Activated naive CD8-positive, alpha-beta T cell treated with anti-CD3 and anti-CD28 coated beads, Interleukin-2, amount 50 U/mL, for 24 hours (primary cell): ENCODE results near the gene CACNA1C.

ENCODE experiments used
- ATAC-seq: fragments of 150-1000 bp; cut with Tn5 transposase; one replicate; pipeline ENCODE4 v1.10.0; 2021
- DNase-seq: peaks from one replicate; pipeline ENCODE4 v3.0.0; 2021
- H3K27ac Mint-ChIP-seq: one replicate; pipeline ENCODE4 v1.8.0; 2021; ENCODE audit warnings: mild to moderate bottlenecking, mixed read lengths
- H3K27me3 Mint-ChIP-seq: one replicate; pipeline ENCODE4 v1.8.0; 2021; ENCODE audit warnings: mixed read lengths
- H3K36me3 Mint-ChIP-seq: one replicate; pipeline ENCODE4 v1.8.0; 2021; ENCODE audit warnings: low read depth, mixed read lengths
- H3K4me1 Mint-ChIP-seq: one replicate; pipeline ENCODE4 v1.8.0; 2021; ENCODE audit warnings: mixed read lengths
- H3K4me3 Mint-ChIP-seq: one replicate; pipeline ENCODE4 v1.8.0; 2021; ENCODE audit warnings: mild to moderate bottlenecking, moderate library complexity, mixed read lengths
- H3K9me3 Mint-ChIP-seq: one replicate; pipeline ENCODE4 v1.8.0; 2021; ENCODE audit warnings: mixed read lengths

Gene CACNA1C

GRCh38 chr12:2653461-2653965 lies 600.7 kb downstream of the CACNA1C start:
- H3K4me3 Mint-ChIP-seq, result no peak overlapping the region
- ATAC-seq, result no peak
- no peaks in the 10 kb centered on the region for H3K4me1 Mint-ChIP-seq
- peaks cover 8% of the 10 kb centered on the region for H3K9me3 Mint-ChIP-seq
- H3K27ac Mint-ChIP-seq, result no peak overlapping the region
- H3K27me3 Mint-ChIP-seq, result peaks cover 6% of the 10 kb centered on the region
- DNase-seq, result no peak
- H3K36me3 Mint-ChIP-seq, result no peaks in the 10 kb centered on the region

- DNase-seq (no peak), ATAC-seq (no peak)
- Mint-ChIP-seq H3K4me1 (no peaks in the 10 kb centered on the region), H3K9me3 (peaks cover 8% of the 10 kb centered on the region), H3K36me3 (no peaks in the 10 kb centered on the region), H3K27me3 (peaks cover 4% of the 10 kb centered on the region), H3K4me3 (no peak overlapping the region), H3K27ac (no peak overlapping the region)
Measured at GRCh38 chr12:2654311-2654710, 601.5 kb downstream of the CACNA1C start.

DNA sequence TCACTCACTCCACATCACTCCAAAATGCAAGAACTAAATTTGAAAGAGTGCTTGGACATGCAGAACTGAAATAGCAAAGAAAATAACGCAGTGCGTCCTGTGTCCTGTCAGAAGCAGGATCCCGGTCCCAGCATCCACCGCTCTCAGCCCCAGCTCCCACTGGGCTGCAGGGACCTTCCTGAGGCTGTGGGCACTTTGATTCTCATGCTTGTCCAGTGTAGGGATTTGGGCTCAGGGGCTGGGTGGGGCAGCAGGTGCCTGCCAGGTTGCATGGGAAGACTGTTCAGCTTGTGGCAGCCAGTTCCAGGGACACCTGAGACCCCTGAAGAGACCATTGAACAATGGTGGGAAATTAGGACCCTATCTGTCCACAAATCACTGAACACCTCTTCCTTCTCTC lies 602.0 kb downstream of the CACNA1C start:
- Mint-ChIP-seq H3K27me3 (peaks cover under 1% of the 10 kb centered on the region), H3K9me3 (peaks cover 8% of the 10 kb centered on the region), H3K4me3 (no peak overlapping the region), H3K4me1 (no peaks in the 10 kb centered on the region), H3K36me3 (no peaks in the 10 kb centered on the region), H3K27ac (no peak overlapping the region)
- ATAC-seq (no peak), DNase-seq (no peak)

DNA sequence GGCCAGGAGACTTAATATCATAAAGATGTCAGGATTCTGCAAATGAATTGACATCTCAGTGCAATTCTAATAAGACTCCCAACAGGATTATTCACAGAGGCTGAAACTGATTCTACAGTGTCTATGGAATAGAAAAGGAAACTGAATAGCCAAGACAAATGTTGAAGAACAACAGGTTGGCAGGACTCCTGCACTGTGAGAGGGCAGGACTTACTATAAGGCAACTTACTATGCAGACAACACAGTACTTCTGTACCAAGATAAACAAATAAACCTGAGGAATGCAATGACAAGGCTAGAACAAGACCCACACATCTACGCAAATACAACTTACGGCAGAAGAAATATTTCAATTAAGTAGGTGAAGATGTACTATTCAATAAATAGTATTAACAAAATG lies 609.7 kb downstream of the CACNA1C start:
- Mint-ChIP-seq H3K27ac (no peak overlapping the region), H3K9me3 (peaks cover 8% of the 10 kb centered on the region), H3K4me3 (no peak overlapping the region), H3K27me3 (no peaks in the 10 kb centered on the region), H3K36me3 (no peaks in the 10 kb centered on the region), H3K4me1 (no peaks in the 10 kb centered on the region)
- DNase-seq, result no peak
- ATAC-seq, result no peak

DNA sequence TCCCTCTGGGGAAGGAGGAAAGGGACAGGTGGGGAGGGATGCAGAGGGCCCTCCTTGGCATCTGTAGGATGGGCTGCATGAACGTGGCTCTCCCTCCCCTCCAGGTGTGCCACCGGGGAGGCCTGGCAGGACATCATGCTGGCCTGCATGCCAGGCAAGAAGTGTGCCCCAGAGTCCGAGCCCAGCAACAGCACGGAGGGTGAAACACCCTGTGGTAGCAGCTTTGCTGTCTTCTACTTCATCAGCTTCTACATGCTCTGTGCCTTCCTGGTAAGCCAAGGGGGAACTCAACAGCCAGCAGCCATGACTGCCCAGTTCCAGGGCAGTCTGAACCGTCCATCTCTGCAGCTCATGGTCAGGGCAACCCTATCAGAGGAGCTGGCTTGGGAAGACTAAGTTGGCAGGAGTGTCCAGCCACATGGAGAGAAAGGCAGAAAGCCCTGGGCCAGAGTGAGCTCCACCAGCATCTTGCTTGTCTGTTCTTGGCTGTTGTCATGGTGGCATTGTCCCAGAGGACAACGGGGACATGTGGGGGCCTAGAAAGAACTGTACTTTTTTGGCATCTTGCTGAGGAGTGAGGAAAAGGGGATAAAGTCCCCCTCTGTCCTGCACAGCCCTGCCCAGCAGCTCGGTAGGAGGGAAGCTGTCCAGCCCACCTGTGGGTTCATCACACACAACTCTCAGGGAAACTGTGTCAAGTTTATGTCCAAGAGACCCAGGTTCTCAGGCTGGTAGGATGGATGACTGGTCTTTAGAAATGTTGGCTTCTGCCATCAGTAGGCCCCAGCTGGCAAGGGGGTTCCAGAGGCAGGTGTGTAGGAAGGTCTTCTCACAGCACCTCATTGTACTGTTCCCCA lies 612.2 kb downstream of the CACNA1C start:
- Mint-ChIP-seq H3K4me3 (no peak overlapping the region), H3K27me3 (no peaks in the 10 kb centered on the region), H3K4me1 (no peaks in the 10 kb centered on the region), H3K9me3 (no peaks in the 10 kb centered on the region), H3K27ac (no peak overlapping the region), H3K36me3 (no peaks in the 10 kb centered on the region)
- no peak for ATAC-seq
- no peak for DNase-seq

GRCh38 chr12:2666411-2666810 lies 613.6 kb downstream of the CACNA1C start:
- H3K27ac Mint-ChIP-seq, result no peak overlapping the region
- DNase-seq (no peak), ATAC-seq (peak; percentile 63)
- no peaks in the 10 kb centered on the region for H3K4me1 Mint-ChIP-seq
- H3K27me3 Mint-ChIP-seq, result no peaks in the 10 kb centered on the region
- no peak overlapping the region for H3K4me3 Mint-ChIP-seq
- H3K9me3 Mint-ChIP-seq, result no peaks in the 10 kb centered on the region
- peaks cover 2% of the 10 kb centered on the region for H3K36me3 Mint-ChIP-seq

DNA sequence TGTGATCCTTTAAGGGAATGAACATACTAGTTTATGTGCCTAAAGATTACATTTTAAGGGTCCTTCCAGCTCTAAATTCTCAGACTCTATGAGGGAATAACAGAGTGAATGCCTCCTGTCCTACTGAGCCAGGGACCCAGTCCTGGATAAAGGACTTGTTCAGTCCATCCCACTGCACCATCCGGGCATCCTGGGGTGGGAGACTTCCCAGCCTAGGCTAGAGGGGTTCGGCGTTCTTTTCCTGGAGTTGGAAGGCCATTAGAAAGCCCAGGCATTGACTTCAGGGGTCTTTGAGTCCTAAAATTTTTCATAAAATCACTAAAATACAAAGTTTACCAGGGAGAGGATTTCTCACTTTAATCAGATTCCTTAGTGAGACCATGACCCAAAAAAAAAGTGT lies 614.1 kb downstream of the CACNA1C start:
- Mint-ChIP-seq H3K4me3 (no peak overlapping the region), H3K27me3 (no peaks in the 10 kb centered on the region), H3K4me1 (no peaks in the 10 kb centered on the region), H3K36me3 (peaks cover 2% of the 10 kb centered on the region), H3K27ac (no peak overlapping the region), H3K9me3 (no peaks in the 10 kb centered on the region)
- DNase-seq (no peak), ATAC-seq (no peak)

- Mint-ChIP-seq H3K27me3 (no peaks in the 10 kb centered on the region), H3K27ac (no peak overlapping the region), H3K36me3 (peaks cover 2% of the 10 kb centered on the region), H3K9me3 (no peaks in the 10 kb centered on the region), H3K4me3 (no peak overlapping the region), H3K4me1 (no peaks in the 10 kb centered on the region)
- ATAC-seq (no peak), DNase-seq (no peak)
Measured at GRCh38 chr12:2667716-2668440, 615.1 kb downstream of the CACNA1C start.

GRCh38 chr12:2668816-2669215 lies 616.0 kb downstream of the CACNA1C start:
- peaks cover 2% of the 10 kb centered on the region for H3K36me3 Mint-ChIP-seq
- no peak for DNase-seq
- ATAC-seq, result no peak
- H3K9me3 Mint-ChIP-seq, result no peaks in the 10 kb centered on the region
- H3K27ac Mint-ChIP-seq, result no peak overlapping the region
- no peaks in the 10 kb centered on the region for H3K27me3 Mint-ChIP-seq
- no peaks in the 10 kb centered on the region for H3K4me1 Mint-ChIP-seq
- H3K4me3 Mint-ChIP-seq, result no peak overlapping the region

- Mint-ChIP-seq H3K4me1 (no peaks in the 10 kb centered on the region), H3K36me3 (peaks cover 2% of the 10 kb centered on the region), H3K27me3 (no peaks in the 10 kb centered on the region), H3K9me3 (no peaks in the 10 kb centered on the region), H3K4me3 (no peak overlapping the region), H3K27ac (no peak overlapping the region)
- ATAC-seq, result no peak
- DNase-seq, result no peak
Measured at GRCh38 chr12:2669560-2669959, 616.8 kb downstream of the CACNA1C start.

DNA sequence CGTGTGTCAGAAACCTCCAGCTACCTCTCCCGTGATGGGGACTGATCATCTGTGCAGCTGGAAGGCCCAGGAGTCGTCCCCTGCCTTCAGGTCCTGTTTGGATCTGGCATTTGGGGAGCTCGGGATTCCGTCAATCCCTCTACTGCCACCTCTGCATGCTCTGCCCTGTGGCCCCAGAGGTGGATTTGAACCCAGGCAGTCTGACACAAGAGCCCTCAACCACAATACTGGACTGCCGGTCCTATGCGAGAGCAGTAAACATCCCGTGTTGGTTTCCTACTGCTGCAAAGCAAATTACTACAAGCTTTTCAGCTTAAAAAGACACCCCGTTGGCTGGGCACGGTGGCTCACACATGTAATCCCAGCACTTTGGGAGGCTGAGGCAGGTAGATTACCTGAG lies 620.1 kb downstream of the CACNA1C start:
- Mint-ChIP-seq H3K4me3 (no peak overlapping the region), H3K27me3 (no peaks in the 10 kb centered on the region), H3K4me1 (no peaks in the 10 kb centered on the region), H3K27ac (no peak overlapping the region), H3K9me3 (no peaks in the 10 kb centered on the region), H3K36me3 (peaks cover 2% of the 10 kb centered on the region)
- no peak for DNase-seq
- ATAC-seq, result no peak

DNA sequence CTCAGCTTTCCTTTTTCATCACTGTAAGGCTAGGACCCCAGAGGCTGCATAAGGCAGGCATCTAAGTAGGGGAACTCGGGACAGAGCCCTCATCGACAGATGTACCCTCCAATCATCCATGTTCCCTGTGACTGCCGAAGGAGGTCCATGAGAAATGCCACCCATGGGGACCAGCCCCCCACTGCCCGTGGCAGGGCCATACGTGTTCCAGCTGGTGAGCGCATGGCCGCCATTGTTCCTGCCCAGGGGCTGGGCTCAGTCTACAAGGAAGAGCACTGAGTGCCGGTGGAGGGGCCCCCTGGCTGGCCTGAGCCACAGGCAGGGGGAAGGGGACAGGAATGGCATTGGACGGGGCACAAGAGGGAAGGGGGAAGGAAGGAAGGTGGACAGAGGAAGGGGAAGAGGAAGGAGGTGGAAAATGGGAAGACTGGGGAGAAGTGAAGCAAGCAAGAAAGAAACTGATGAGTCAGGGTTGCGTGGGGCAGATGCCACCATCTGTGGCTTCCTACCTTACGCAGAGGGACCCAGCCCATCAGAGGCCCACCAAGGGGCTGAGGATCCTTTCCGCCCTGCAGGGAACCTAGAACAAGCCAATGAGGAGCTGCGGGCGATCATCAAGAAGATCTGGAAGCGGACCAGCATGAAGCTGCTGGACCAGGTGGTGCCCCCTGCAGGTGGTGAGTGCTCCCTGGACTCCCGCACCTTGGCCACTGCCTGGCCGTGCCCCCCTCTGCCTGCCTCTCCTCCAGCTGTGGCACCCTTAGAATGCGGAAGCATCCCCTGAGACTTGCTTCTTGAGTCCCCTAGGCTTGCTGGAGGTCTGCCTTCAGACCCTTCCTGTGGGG lies 621.4 kb downstream of the CACNA1C start:
- H3K27ac Mint-ChIP-seq, result no peak overlapping the region
- DNase-seq, result no peak

DNA sequence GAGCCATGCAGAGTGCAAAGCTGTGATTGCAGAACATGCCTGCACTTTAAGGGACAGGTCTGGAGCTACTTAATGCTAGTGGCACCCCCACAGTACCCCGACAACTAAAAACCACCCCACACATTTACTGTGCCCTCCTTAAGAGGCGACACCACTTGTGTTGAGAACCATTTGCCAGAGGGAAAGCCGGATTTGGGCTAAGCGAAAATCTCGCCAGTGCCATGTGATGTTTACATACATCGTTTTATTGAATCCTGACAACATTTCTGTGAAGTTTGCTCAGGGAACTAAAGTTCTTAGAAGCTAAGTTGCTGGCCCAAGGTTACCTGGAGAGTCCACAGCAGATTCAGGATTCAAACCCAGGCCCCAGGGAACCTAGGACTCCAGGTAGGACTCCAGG lies 623.0 kb downstream of the CACNA1C start:
- no peak for ATAC-seq
- no peak for DNase-seq
- Mint-ChIP-seq H3K9me3 (no peaks in the 10 kb centered on the region), H3K27ac (no peak overlapping the region), H3K36me3 (peaks cover 2% of the 10 kb centered on the region), H3K27me3 (no peaks in the 10 kb centered on the region), H3K4me1 (no peaks in the 10 kb centered on the region), H3K4me3 (no peak overlapping the region)

More for the DNA sequence above, 621.4 kb downstream of the CACNA1C start:
- no peak overlapping the region for H3K4me3 Mint-ChIP-seq
- H3K36me3 Mint-ChIP-seq, result peaks cover 2% of the 10 kb centered on the region
- no peaks in the 10 kb centered on the region for H3K9me3 Mint-ChIP-seq
- no peak for ATAC-seq
- no peaks in the 10 kb centered on the region for H3K4me1 Mint-ChIP-seq
- no peaks in the 10 kb centered on the region for H3K27me3 Mint-ChIP-seq

DNA sequence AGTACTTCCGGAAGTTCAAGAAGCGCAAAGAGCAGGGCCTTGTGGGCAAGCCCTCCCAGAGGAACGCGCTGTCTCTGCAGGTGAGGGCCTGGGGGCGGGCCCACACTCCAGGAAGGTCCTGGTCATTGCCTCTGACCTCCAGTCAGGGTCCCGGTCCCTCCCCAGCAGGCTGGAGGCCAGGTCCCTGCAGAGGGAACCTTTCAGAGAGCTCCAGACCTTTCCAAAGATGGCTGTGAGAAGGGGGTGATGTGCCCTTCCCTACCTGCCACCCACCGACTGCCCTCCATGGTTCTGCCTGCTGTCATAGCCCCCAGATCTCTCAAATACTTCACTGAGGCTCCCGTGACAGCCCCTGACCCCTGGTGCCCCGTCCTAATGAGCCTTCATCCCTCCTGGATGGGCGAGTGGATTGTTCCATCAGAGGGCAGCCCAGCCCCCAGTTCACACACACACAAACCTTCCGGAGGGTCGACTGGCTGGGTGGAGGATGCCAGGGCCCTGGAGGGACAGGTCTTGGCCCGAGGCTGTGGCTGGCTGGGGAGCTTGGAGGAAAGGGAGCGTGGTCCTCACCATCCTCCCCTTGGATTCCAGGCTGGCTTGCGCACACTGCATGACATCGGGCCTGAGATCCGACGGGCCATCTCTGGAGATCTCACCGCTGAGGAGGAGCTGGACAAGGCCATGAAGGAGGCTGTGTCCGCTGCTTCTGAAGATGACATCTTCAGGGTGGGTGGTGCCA lies 624.5 kb downstream of the CACNA1C start:
- Mint-ChIP-seq H3K9me3 (no peaks in the 10 kb centered on the region), H3K36me3 (no peaks in the 10 kb centered on the region), H3K27ac (no peak overlapping the region), H3K27me3 (no peaks in the 10 kb centered on the region), H3K4me3 (no peak overlapping the region), H3K4me1 (no peaks in the 10 kb centered on the region)
- ATAC-seq (no peak), DNase-seq (no peak)
